GM21529 (cell line): Measurements from ENCODE around the gene MXRA8.
A peak's percentile ranks its signal among the peaks of the same experiment; 100 is the strongest.
"Not testable (repeated sequence)": the region's sequence is repeated elsewhere in the genome, so short reads cannot be mapped to it uniquely, and the experiment has no call there.

Source experiments
- ATAC-seq: cut with Tn5 transposase; IDR thresholded peaks from one replicate; pipeline ENCODE4 v1.9.1; 2021; ENCODE audit not compliant: unreplicated experiment

Gene MXRA8

GRCh38 chr1:1358433-1359271 lies at the start of gene MXRA8:
Gene MXRA8 (minus strand): TSS chr1:1358555. CDS start chr1:1358504, 51 bp downstream.
- ATAC-seq: no peak

GRCh38 chr1:1407636-1408318 lies 49.4 kb upstream of the MXRA8 start:
- ATAC-seq: peak; percentile 26

GRCh38 chr1:1406821-1407635 lies 48.7 kb upstream of the MXRA8 start, which contains the start of gene MRPL20:
Gene MRPL20 (minus strand): TSS chr1:1407293. CDS start chr1:1407217, 76 bp downstream.
- ATAC-seq: peak; percentile 94

- ATAC-seq: no peak
These were observed 47.9 kb upstream of the MXRA8 start for GRCh38 chr1:1406101-1406820.

GRCh38 chr1:1403653-1404052 lies 45.3 kb upstream of the MXRA8 start:
- ATAC-seq: no peak

- not testable (repeated sequence) for ATAC-seq
These were observed 44.6 kb upstream of the MXRA8 start for GRCh38 chr1:1402901-1403392.

GRCh38 chr1:1402072-1402900 lies 43.9 kb upstream of the MXRA8 start:
- ATAC-seq: no peak

GRCh38 chr1:1401457-1402010 lies 43.2 kb upstream of the MXRA8 start:
- no peak for ATAC-seq

GRCh38 chr1:1400576-1401456 lies 42.5 kb upstream of the MXRA8 start:
- ATAC-seq: no peak

GRCh38 chr1:1399872-1400575 lies 41.7 kb upstream of the MXRA8 start:
- ATAC-seq: no peak

GRCh38 chr1:1399187-1399871 lies 41.0 kb upstream of the MXRA8 start, which contains the start of gene CCNL2:
Gene CCNL2 (minus strand): TSS chr1:1399335. CDS start chr1:1399306, 29 bp downstream.
- peak; percentile 93 for ATAC-seq

GRCh38 chr1:1398677-1399186 lies 40.4 kb upstream of the MXRA8 start:
- peak; percentile 4 for ATAC-seq

- ATAC-seq: no peak
These were observed 39.6 kb upstream of the MXRA8 start for GRCh38 chr1:1397839-1398523.

- ATAC-seq: no peak
These were observed 36.8 kb upstream of the MXRA8 start for GRCh38 chr1:1395166-1395565.

GRCh38 chr1:1394116-1394515 lies 35.8 kb upstream of the MXRA8 start:
- no peak for ATAC-seq

GRCh38 chr1:1393428-1393827 lies 35.1 kb upstream of the MXRA8 start:
- ATAC-seq: no peak
